Measurements from ENCODE around the gene FBXO3. TPM values are rescaled to one million over a fixed set of nuclear protein-coding genes. Genes with fewer than 3 reads are reported as not detected.
"Not testable (repeated sequence)": the region's sequence is repeated elsewhere in the genome, so short reads cannot be mapped to it uniquely, and the experiment has no call there.

The FBXO3 gene
- total and polyA plus RNA-seq, 4 donors, result 60.6 to 73.9 (median 68.4) TPM

- Histone ChIP-seq H3K27ac (ENCODE audit: low read depth, low read length) (peak overlapping the region; percentile 81), H3K27me3 (ENCODE audit: control insufficient read depth, insufficient read depth, low read length) (no peaks in the 10 kb centered on the region), H3K36me3 (ENCODE audit: control insufficient read depth, insufficient read depth, low read length) (no peaks in the 10 kb centered on the region), H3K4me3 (ENCODE audit: low read depth, low read length) (peak overlapping the region; percentile 89), H3K9me3 (ENCODE audit: control insufficient read depth, insufficient read depth, low read length) (no peaks in the 10 kb centered on the region), H3K4me1 (ENCODE audit: control insufficient read depth, insufficient read depth, low read length) (peaks cover 29% of the 10 kb centered on the region)
- peak in 3 of 6 donors; percentile 46 to 75 (median 54) for DNase-seq (ENCODE audit: low read depth in 4 of 6, low spot score in 6 of 6)
- 21% methylated on average over 11 of the region's 15 CpGs for WGBS (ENCODE audit: insufficient coverage)
These were observed 39.7 kb downstream of the FBXO3 start for GRCh38 chr11:33734441-33735270.

DNA sequence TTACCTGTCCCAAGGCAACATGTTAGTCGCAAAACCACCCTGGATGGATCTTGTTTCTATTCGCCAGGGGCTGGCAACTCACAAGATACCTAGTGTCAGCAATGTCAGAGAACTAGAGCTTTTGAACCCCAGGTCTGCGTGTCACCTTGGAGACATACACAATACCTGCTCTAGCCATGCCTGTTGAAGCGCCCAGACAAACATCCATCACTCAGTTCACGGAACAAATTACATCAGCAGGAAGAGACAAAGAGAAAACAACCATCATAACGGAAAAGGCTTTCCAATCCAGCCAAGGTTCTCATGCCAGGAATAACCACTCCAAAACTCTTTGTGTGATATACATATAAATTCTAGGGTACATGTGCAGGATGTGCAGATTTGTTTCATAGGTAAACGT lies 40.3 kb downstream of the FBXO3 start:
- Histone ChIP-seq H3K4me3 (ENCODE audit: low read depth, low read length) (no peak overlapping the region), H3K4me1 (ENCODE audit: control insufficient read depth, insufficient read depth, low read length) (peaks cover 29% of the 10 kb centered on the region), H3K27me3 (ENCODE audit: control insufficient read depth, insufficient read depth, low read length) (no peaks in the 10 kb centered on the region), H3K36me3 (ENCODE audit: control insufficient read depth, insufficient read depth, low read length) (no peaks in the 10 kb centered on the region), H3K27ac (ENCODE audit: low read depth, low read length) (no peak overlapping the region), H3K9me3 (ENCODE audit: control insufficient read depth, insufficient read depth, low read length) (no peaks in the 10 kb centered on the region)
- DNase-seq (ENCODE audit: low read depth in 4 of 6, low spot score in 6 of 6), result no peak
- WGBS (ENCODE audit: insufficient coverage), result 60% methylated on average over 1 of the region's 7 CpGs

GRCh38 chr11:33731723-33732531 lies 42.4 kb downstream of the FBXO3 start:
- no peaks in the 10 kb centered on the region for H3K36me3 ChIP-seq (ENCODE audit: control insufficient read depth, insufficient read depth, low read length)
- no peak overlapping the region for H3K4me3 ChIP-seq (ENCODE audit: low read depth, low read length)
- WGBS (ENCODE audit: insufficient coverage), result no CpG with 5 or more reads among the region's 9 CpGs
- peaks cover 27% of the 10 kb centered on the region for H3K4me1 ChIP-seq (ENCODE audit: control insufficient read depth, insufficient read depth, low read length)
- no peaks in the 10 kb centered on the region for H3K9me3 ChIP-seq (ENCODE audit: control insufficient read depth, insufficient read depth, low read length)
- DNase-seq (ENCODE audit: low read depth in 4 of 6, low spot score in 6 of 6), result no peak
- no peak overlapping the region for H3K27ac ChIP-seq (ENCODE audit: low read depth, low read length)
- no peaks in the 10 kb centered on the region for H3K27me3 ChIP-seq (ENCODE audit: control insufficient read depth, insufficient read depth, low read length)

DNA sequence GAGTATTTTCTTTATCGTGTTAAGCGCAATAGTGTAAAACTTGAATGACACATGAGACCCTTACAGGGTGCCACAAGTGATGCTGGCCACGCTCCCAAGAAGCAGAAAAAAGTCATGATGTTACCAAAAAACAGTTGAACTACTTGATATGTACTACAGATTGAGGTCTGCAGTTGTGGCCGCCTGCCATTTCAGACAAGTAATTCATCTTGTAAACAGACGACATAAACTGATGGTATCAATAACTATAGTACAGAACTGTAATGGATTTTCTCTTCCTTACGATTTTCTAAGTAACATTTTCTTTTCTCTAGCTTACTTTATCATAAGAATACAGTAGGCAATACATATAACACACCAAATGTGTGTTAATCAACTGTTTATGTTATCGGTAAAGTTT lies 43.6 kb downstream of the FBXO3 start:
- Histone ChIP-seq H3K9me3 (ENCODE audit: control insufficient read depth, insufficient read depth, low read length) (no peaks in the 10 kb centered on the region), H3K27ac (ENCODE audit: low read depth, low read length) (no peak overlapping the region), H3K27me3 (ENCODE audit: control insufficient read depth, insufficient read depth, low read length) (no peaks in the 10 kb centered on the region), H3K36me3 (ENCODE audit: control insufficient read depth, insufficient read depth, low read length) (no peaks in the 10 kb centered on the region), H3K4me3 (ENCODE audit: low read depth, low read length) (no peak overlapping the region), H3K4me1 (ENCODE audit: control insufficient read depth, insufficient read depth, low read length) (peaks cover 15% of the 10 kb centered on the region)
- no peak for DNase-seq (ENCODE audit: low read depth in 4 of 6, low spot score in 6 of 6)
- WGBS (ENCODE audit: insufficient coverage), result 62% methylated on average over 3 of the region's 7 CpGs

GRCh38 chr11:33729072-33729664 lies 45.2 kb downstream of the FBXO3 start:
- not testable (repeated sequence) for H3K27ac ChIP-seq (ENCODE audit: low read depth, low read length); H3K36me3 ChIP-seq (ENCODE audit: control insufficient read depth, insufficient read depth, low read length); H3K9me3 ChIP-seq (ENCODE audit: control insufficient read depth, insufficient read depth, low read length); DNase-seq (ENCODE audit: low read depth in 4 of 6, low spot score in 6 of 6); H3K4me1 ChIP-seq (ENCODE audit: control insufficient read depth, insufficient read depth, low read length); H3K4me3 ChIP-seq (ENCODE audit: low read depth, low read length); H3K27me3 ChIP-seq (ENCODE audit: control insufficient read depth, insufficient read depth, low read length)
- WGBS (ENCODE audit: insufficient coverage), result no CpG with 5 or more reads among the region's 5 CpGs

DNA sequence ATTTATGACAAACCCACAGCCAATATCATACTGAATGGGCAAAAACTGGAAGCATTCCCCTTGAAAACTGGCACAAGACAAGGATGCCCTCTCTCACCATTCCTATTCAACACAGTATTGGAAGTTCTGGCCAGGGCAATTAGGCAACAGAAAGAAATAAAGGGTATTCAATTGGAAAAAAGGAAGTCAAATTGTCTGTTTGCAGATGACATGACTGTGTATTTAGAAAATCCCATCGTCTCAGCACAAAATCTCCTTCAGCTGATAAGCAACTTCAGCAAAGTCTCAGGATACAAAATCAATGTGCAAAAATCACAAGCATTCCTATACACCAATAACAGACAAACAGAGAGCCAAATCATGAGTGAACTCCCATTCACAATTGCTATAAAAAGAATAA lies 46.8 kb downstream of the FBXO3 start:
- WGBS (ENCODE audit: insufficient coverage), result no CpG with 5 or more reads among the region's 1 CpG
- H3K36me3 ChIP-seq (ENCODE audit: control insufficient read depth, insufficient read depth, low read length); H3K4me1 ChIP-seq (ENCODE audit: control insufficient read depth, insufficient read depth, low read length); H3K4me3 ChIP-seq (ENCODE audit: low read depth, low read length); H3K9me3 ChIP-seq (ENCODE audit: control insufficient read depth, insufficient read depth, low read length); DNase-seq (ENCODE audit: low read depth in 4 of 6, low spot score in 6 of 6); H3K27me3 ChIP-seq (ENCODE audit: control insufficient read depth, insufficient read depth, low read length); H3K27ac ChIP-seq (ENCODE audit: low read depth, low read length): not testable (repeated sequence)

GRCh38 chr11:33725496-33725895 lies 48.8 kb downstream of the FBXO3 start:
- H3K4me1 ChIP-seq (ENCODE audit: control insufficient read depth, insufficient read depth, low read length), result peaks cover 19% of the 10 kb centered on the region
- no peaks in the 10 kb centered on the region for H3K9me3 ChIP-seq (ENCODE audit: control insufficient read depth, insufficient read depth, low read length)
- peaks cover 6% of the 10 kb centered on the region for H3K36me3 ChIP-seq (ENCODE audit: control insufficient read depth, insufficient read depth, low read length)
- 80% methylated on average over 1 of the region's 5 CpGs for WGBS (ENCODE audit: insufficient coverage)
- no peak overlapping the region for H3K27ac ChIP-seq (ENCODE audit: low read depth, low read length)
- no peak for DNase-seq (ENCODE audit: low read depth in 4 of 6, low spot score in 6 of 6)
- no peaks in the 10 kb centered on the region for H3K27me3 ChIP-seq (ENCODE audit: control insufficient read depth, insufficient read depth, low read length)
- no peak overlapping the region for H3K4me3 ChIP-seq (ENCODE audit: low read depth, low read length)

GRCh38 chr11:33724644-33725035 lies 49.7 kb downstream of the FBXO3 start:
- Histone ChIP-seq H3K27me3 (ENCODE audit: control insufficient read depth, insufficient read depth, low read length) (no peaks in the 10 kb centered on the region), H3K27ac (ENCODE audit: low read depth, low read length) (peak overlapping the region; percentile 84), H3K36me3 (ENCODE audit: control insufficient read depth, insufficient read depth, low read length) (peaks cover 11% of the 10 kb centered on the region), H3K9me3 (ENCODE audit: control insufficient read depth, insufficient read depth, low read length) (no peaks in the 10 kb centered on the region), H3K4me3 (ENCODE audit: low read depth, low read length) (no peak overlapping the region), H3K4me1 (ENCODE audit: control insufficient read depth, insufficient read depth, low read length) (peaks cover 19% of the 10 kb centered on the region)
- DNase-seq (ENCODE audit: low read depth in 4 of 6, low spot score in 6 of 6), result peak in 1 of 6 donors; percentile 38
- no CpG with 5 or more reads among the region's 4 CpGs for WGBS (ENCODE audit: insufficient coverage)

- H3K27ac ChIP-seq (ENCODE audit: low read depth, low read length), result peak overlapping the region; percentile 84
- DNase-seq (ENCODE audit: low read depth in 4 of 6, low spot score in 6 of 6), result no peak
- WGBS (ENCODE audit: insufficient coverage), result 86% methylated on average over 5 of the region's 6 CpGs
- H3K36me3 ChIP-seq (ENCODE audit: control insufficient read depth, insufficient read depth, low read length), result peaks cover 17% of the 10 kb centered on the region
- no peaks in the 10 kb centered on the region for H3K27me3 ChIP-seq (ENCODE audit: control insufficient read depth, insufficient read depth, low read length)
- peaks cover 19% of the 10 kb centered on the region for H3K4me1 ChIP-seq (ENCODE audit: control insufficient read depth, insufficient read depth, low read length)
- H3K4me3 ChIP-seq (ENCODE audit: low read depth, low read length), result no peak overlapping the region
- no peaks in the 10 kb centered on the region for H3K9me3 ChIP-seq (ENCODE audit: control insufficient read depth, insufficient read depth, low read length)
These were observed 51.0 kb downstream of the FBXO3 start for GRCh38 chr11:33723238-33723881.
